HUDEP-2 (cell line): ENCODE measurements around the gene PWWP2A.

Experiments used
- DNase-seq, 76 experiments: peaks; one replicate each; lab custom pipeline; 2025; ENCODE audit not compliant: unreplicated experiment in 76 of 76; lab: John Stamatoyannopoulos, UW

The PWWP2A gene

GRCh38 chr5:160133071-160133917, 14.0 kb upstream of the PWWP2A start:
- DNase-seq, result no peak

GRCh38 chr5:160129841-160130240, 10.6 kb upstream of the PWWP2A start:
- no peak for DNase-seq

- DNase-seq, result no peak
Observed at GRCh38 chr5:160128632-160129031, 9.4 kb upstream of the PWWP2A start.

GRCh38 chr5:160119905-160120266, 636 bp upstream of the PWWP2A start:
- no peak for DNase-seq

- peak in 23 of 76 experiments; percentile 1 to 68 (median 26) for DNase-seq
Observed at GRCh38 chr5:160118349-160119141, 705 bp downstream of the PWWP2A start.

- no peak for DNase-seq
Observed at GRCh38 chr5:160116991-160117390, 2.3 kb downstream of the PWWP2A start.

GRCh38 chr5:160108124-160108523, 11.1 kb downstream of the PWWP2A start:
- DNase-seq, result no peak

- peak in 3 of 76 experiments; percentile 1 to 2 (median 1) for DNase-seq
Observed at GRCh38 chr5:160105686-160106360, 13.4 kb downstream of the PWWP2A start.

- no peak for DNase-seq
Observed at GRCh38 chr5:160097991-160098390, 21.3 kb downstream of the PWWP2A start.

- no peak for DNase-seq
Observed at GRCh38 chr5:160096178-160096577, 23.1 kb downstream of the PWWP2A start.

- no peak for DNase-seq
Observed at GRCh38 chr5:160092960-160093707, 26.1 kb downstream of the PWWP2A start.

GRCh38 chr5:160092514-160092913, 26.7 kb downstream of the PWWP2A start:
- no peak for DNase-seq

- no peak for DNase-seq
Observed at GRCh38 chr5:160090059-160090458, 29.2 kb downstream of the PWWP2A start.

- no peak for DNase-seq
Observed at GRCh38 chr5:160089531-160089930, 29.7 kb downstream of the PWWP2A start.

- DNase-seq, result no peak
Observed at GRCh38 chr5:160088805-160089204, 30.4 kb downstream of the PWWP2A start.

- DNase-seq, result no peak
Observed at GRCh38 chr5:160087199-160087598, 32.1 kb downstream of the PWWP2A start.

- DNase-seq, result no peak
Observed at GRCh38 chr5:160084144-160084543, 35.1 kb downstream of the PWWP2A start.

- no peak for DNase-seq
Observed at GRCh38 chr5:160083501-160083900, 35.7 kb downstream of the PWWP2A start.

- DNase-seq, result no peak
Observed at GRCh38 chr5:160082614-160083500, 36.4 kb downstream of the PWWP2A start.

- DNase-seq, result no peak
Observed at GRCh38 chr5:160081495-160081894, 37.8 kb downstream of the PWWP2A start.
